ENCODE results near the gene CTDSP2.
"Not testable (repeated sequence)": the region's sequence is repeated elsewhere in the genome, so short reads cannot be mapped to it uniquely, and the experiment has no call there.

Gene CTDSP2

GRCh38 chr12:57777367-57777766, 69.2 kb downstream of the CTDSP2 start:
- DNase-seq = no peak

GRCh38 chr12:57776247-57776587, 70.3 kb downstream of the CTDSP2 start:
- no peak for DNase-seq

- DNase-seq = no peak
Measured at GRCh38 chr12:57775563-57776246, 70.8 kb downstream of the CTDSP2 start.

GRCh38 chr12:57775044-57775443, 71.5 kb downstream of the CTDSP2 start:
- DNase-seq = no peak

- not testable (repeated sequence) for DNase-seq
Measured at GRCh38 chr12:57774634-57775033, 71.9 kb downstream of the CTDSP2 start.

GRCh38 chr12:57772429-57773322, 73.9 kb downstream of the CTDSP2 start, which contains the start of gene EEF1AKMT3:
Gene EEF1AKMT3, plus strand, starts transcription at chr12:57772614. Its CDS starts 111 bp downstream, at chr12:57772725.
- no peak for DNase-seq

- DNase-seq = peak; percentile 65
Measured at GRCh38 chr12:57771873-57772428, 74.6 kb downstream of the CTDSP2 start, which contains the start of gene METTL1. Gene METTL1, minus strand, starts transcription at chr12:57772105. Its CDS starts 22 bp downstream, at chr12:57772083.

GRCh38 chr12:57771236-57771872, 75.2 kb downstream of the CTDSP2 start:
- peak; percentile 58 for DNase-seq

GRCh38 chr12:57770734-57771133, 75.8 kb downstream of the CTDSP2 start:
- no peak for DNase-seq
